Measurements from ENCODE around the gene TACR2. TPM values are rescaled to one million over a fixed set of nuclear protein-coding genes. Genes with fewer than 3 reads are reported as not detected.
A peak's percentile ranks its signal among the peaks of the same experiment; 100 is the strongest.

The TACR2 gene
- total RNA-seq, 6 donors from 2014 or later = 0.94 to 1.4 (median 1.2) TPM; not detected in 3

DNA sequence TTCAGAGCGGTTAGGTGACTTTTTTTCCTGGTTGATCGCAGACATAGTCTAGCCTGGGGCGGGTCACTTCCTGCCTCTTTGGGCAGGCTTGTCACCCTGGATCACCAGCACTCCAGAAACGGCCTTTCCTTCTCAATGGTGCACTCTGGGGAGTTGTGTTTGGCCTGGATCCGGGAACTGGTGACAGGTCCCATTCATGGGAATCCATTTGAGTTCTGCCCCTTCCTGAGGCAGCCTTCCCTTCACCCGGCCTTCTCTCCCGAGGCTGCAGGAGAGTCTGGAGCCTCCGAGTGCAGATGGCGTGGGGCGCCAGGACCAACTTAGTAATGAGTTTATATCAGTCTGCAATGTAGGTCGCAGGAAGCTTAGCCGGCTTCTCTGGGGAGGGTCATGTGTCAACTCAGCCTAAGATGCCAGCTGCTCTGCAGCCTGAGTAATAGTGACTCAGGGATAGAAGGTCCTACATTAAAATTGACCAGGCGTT is 54.2 kb downstream of the TACR2 start:
- no peaks in the 10 kb centered on the region for H3K9me3 ChIP-seq
- peak in 1 of 2 donors; percentile 44 for ATAC-seq (ENCODE audit: low FRiP score in 2 of 2)
- DNase-seq = peak in 1 of 2 donors; percentile 84
- H3K4me1 ChIP-seq = peaks cover 49 to 53% (median 50%) of the 10 kb centered on the region in 4 donors
- no peak overlapping the region for H3K4me3 ChIP-seq
- H3K27ac ChIP-seq = peak overlapping the region; percentile 25 to 80 (median 56)
- TF ChIP-seq EP300 (IDR thresholded peaks at IDR 0.05) (no peak), POLR2AphosphoS5 (IDR thresholded peaks at IDR 0.05) (peak in 1 of 2 donors; percentile 46)
- TF ChIP-seq, protein P1, sequence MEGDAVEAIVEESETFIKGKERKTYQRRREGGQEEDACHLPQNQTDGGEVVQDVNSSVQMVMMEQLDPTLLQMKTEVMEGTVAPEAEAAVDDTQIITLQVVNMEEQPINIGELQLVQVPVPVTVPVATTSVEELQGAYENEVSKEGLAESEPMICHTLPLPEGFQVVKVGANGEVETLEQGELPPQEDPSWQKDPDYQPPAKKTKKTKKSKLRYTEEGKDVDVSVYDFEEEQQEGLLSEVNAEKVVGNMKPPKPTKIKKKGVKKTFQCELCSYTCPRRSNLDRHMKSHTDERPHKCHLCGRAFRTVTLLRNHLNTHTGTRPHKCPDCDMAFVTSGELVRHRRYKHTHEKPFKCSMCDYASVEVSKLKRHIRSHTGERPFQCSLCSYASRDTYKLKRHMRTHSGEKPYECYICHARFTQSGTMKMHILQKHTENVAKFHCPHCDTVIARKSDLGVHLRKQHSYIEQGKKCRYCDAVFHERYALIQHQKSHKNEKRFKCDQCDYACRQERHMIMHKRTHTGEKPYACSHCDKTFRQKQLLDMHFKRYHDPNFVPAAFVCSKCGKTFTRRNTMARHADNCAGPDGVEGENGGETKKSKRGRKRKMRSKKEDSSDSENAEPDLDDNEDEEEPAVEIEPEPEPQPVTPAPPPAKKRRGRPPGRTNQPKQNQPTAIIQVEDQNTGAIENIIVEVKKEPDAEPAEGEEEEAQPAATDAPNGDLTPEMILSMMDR (IDR thresholded peaks at IDR 0.05) = no peak
- H3K36me3 ChIP-seq = peaks cover 0 to 54% (median 19%) of the 10 kb centered on the region in 4 donors
- WGBS, 2 donors = 51 to 55% methylated on average over 11 to 13 of the region's 13 CpGs
- no peaks in the 10 kb centered on the region for H3K27me3 ChIP-seq

DNA sequence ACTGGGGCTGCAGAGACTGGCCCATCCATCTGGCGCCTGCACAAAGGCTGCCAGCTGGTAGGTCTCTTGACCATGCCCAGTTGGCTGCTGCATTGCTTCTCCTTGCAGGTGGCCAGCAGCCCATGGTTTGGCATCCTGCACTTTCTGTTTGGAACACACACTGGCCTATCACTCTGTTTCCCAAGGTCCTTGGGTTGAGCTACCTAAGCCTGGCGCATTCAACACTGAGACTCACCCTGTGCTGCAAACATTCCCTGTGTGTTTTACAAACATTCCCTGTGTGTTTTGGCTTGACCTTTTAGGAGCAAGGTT is 55.5 kb downstream of the TACR2 start:
- Histone ChIP-seq H3K27me3 (no peaks in the 10 kb centered on the region), H3K9me3 (no peaks in the 10 kb centered on the region), H3K4me1 (peaks cover 49 to 55% (median 50%) of the 10 kb centered on the region in 4 donors), H3K36me3 (peaks cover 0 to 42% (median 12%) of the 10 kb centered on the region in 4 donors), H3K4me3 (no peak overlapping the region), H3K27ac (peak overlapping the region; percentile 4 to 82 (median 80))
- DNase-seq = no peak
- peak in 1 of 2 donors; percentile 5 for ATAC-seq (ENCODE audit: low FRiP score in 2 of 2)
- 88 to 95% methylated on average over 2 of the region's 2 CpGs for WGBS, 2 donors
- TF ChIP-seq, protein P1 (IDR thresholded peaks at IDR 0.05) = no peak
- TF ChIP-seq EP300 (IDR thresholded peaks at IDR 0.05) (no peak), POLR2A (IDR thresholded peaks at IDR 0.05) (no peak), POLR2AphosphoS5 (IDR thresholded peaks at IDR 0.05) (no peak)

DNA sequence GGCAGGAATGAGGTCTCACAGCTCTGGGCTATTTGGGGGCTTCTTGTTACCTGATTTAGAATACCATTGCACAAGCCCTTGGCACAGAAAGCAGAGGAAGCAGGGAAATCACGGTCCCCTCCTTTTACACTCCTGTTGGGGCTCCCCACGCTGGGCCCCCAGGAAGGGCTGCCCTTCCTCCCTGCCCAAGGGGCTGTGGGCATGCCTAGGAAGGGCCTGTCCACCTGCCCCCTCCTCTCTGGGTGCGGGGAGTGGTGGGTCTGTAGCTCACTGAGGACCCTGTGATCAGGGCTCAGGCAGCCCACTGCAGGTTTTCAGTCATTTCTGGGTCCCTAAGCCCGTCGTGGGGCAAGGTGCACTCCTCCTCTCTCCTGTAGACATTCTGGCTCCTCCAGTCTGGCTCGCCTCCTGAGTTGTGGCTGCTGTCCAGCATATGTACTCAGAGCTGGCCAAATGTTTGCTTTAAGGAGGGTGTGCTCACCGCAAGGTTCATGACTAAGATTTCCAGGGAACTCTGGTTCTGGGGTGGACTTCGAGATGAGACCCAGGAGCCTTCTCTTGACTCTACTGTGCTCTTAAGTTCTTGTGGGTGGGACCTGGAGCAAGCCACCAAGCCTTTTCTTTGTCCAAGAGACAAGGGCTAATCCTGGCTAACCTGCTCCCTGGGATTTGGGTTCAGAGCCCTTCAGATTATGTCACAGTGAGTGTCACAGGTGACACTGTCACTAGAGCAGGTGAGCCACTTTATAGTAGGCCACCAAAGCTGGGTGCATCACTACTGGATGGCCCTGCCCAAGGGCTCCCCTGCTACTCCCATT is 56.0 kb downstream of the TACR2 start:
- H3K27ac ChIP-seq = peak overlapping the region; percentile 59 to 82 (median 80)
- H3K9me3 ChIP-seq = no peaks in the 10 kb centered on the region
- 35% methylated on average over 8 of the region's 8 CpGs; no CpG with 5 or more reads in 1 of the 2 donors for WGBS, 2 donors
- H3K4me1 ChIP-seq = peaks cover 49 to 55% (median 50%) of the 10 kb centered on the region in 4 donors
- ATAC-seq (ENCODE audit: low FRiP score in 2 of 2) (peak; percentile 91 to 92), DNase-seq (peak in 1 of 2 donors; percentile 88)
- peak in 1 of 4 donors; percentile 65 for TF ChIP-seq EP300 (IDR thresholded peaks at IDR 0.05)
- TF ChIP-seq POLR2A (IDR thresholded peaks at IDR 0.05) = no peak
- TF ChIP-seq POLR2AphosphoS5 (IDR thresholded peaks at IDR 0.05) = peak; percentile 23 to 66
- TF ChIP-seq, protein P1 (IDR thresholded peaks at IDR 0.05) = no peak
- no peak overlapping the region for H3K4me3 ChIP-seq
- H3K27me3 ChIP-seq = no peaks in the 10 kb centered on the region
- H3K36me3 ChIP-seq = peaks cover 0 to 36% (median 6%) of the 10 kb centered on the region in 4 donors

DNA sequence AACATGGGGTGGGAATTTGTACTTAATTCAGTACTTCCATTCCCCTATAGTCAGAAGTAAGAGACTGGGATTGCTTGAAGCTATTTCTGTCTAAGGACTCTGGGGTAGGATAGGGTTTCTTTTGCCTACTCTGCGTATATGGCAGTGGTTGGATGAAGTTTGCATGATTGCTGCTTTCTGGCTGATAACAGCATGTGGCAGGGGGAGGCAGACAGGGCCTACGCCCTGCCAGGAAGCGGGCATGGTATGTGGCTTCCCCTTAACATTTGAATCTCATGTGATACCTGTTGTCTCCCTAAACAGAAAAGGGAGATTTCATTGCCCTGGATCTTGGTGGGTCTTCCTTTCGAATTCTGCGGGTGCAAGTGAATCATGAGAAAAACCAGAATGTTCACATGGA is 57.1 kb downstream of the TACR2 start:
- H3K27ac ChIP-seq = peak overlapping the region; percentile 48 to 82 (median 80)
- no peaks in the 10 kb centered on the region for H3K9me3 ChIP-seq
- peaks cover 0 to 25% (median 2%) of the 10 kb centered on the region in 4 donors for H3K36me3 ChIP-seq
- no peak for TF ChIP-seq POLR2AphosphoS5 (IDR thresholded peaks at IDR 0.05)
- TF ChIP-seq EP300 (IDR thresholded peaks at IDR 0.05) = no peak
- TF ChIP-seq, protein P1 (IDR thresholded peaks at IDR 0.05) = no peak
- no peak for TF ChIP-seq POLR2A (IDR thresholded peaks at IDR 0.05)
- ATAC-seq (ENCODE audit: low FRiP score in 2 of 2) (no peak), DNase-seq (no peak)
- no peaks in the 10 kb centered on the region for H3K27me3 ChIP-seq
- H3K4me1 ChIP-seq = peaks cover 49 to 55% (median 50%) of the 10 kb centered on the region in 4 donors
- no peak overlapping the region for H3K4me3 ChIP-seq
- WGBS, 2 donors = 69 to 88% methylated on average over 5 of the region's 5 CpGs

Data from upper lobe of left lung (tissue), 6 donors.